ENCODE data around the gene ST3GAL3. TPM values are rescaled to one million over a fixed set of nuclear protein-coding genes. Genes with fewer than 3 reads are reported as not detected.

Gene ST3GAL3
- total RNA-seq = 16.8 and 17.4 TPM in 2 replicates

GRCh38 chr1:43707190-43708001, at the start of gene ST3GAL3:
Gene ST3GAL3, plus strand, starts transcription at chr1:43707536. Its CDS starts 28,727 bp downstream, at chr1:43736263.
- H3K4me3 ChIP-seq (ENCODE audit: low read depth, low read length) = peak within 1 kb of the TSS; percentile 74
- TF ChIP-seq CTCF (IDR thresholded peaks at IDR 0.05; ENCODE audit: insufficient read depth, low read depth, low read length) = no peak
- peak; percentile 90 for DNase-seq (ENCODE audit: low read depth)

GRCh38 chr1:43659212-43660166, 47.8 kb upstream of the ST3GAL3 start:
- no peak for TF ChIP-seq CTCF (IDR thresholded peaks at IDR 0.05; ENCODE audit: insufficient read depth, low read depth, low read length)
- no peak overlapping the region for H3K4me3 ChIP-seq (ENCODE audit: low read depth, low read length)
- DNase-seq (ENCODE audit: low read depth) = no peak

- no peak for DNase-seq (ENCODE audit: low read depth)
- no peak for TF ChIP-seq CTCF (IDR thresholded peaks at IDR 0.05; ENCODE audit: insufficient read depth, low read depth, low read length)
- no peak overlapping the region for H3K4me3 ChIP-seq (ENCODE audit: low read depth, low read length)
These were observed 47.0 kb upstream of the ST3GAL3 start for GRCh38 chr1:43660355-43660754.

GRCh38 chr1:43664369-43664768, 43.0 kb upstream of the ST3GAL3 start:
- no peak for TF ChIP-seq CTCF (IDR thresholded peaks at IDR 0.05; ENCODE audit: insufficient read depth, low read depth, low read length)
- DNase-seq (ENCODE audit: low read depth) = no peak

GRCh38 chr1:43666608-43667007, 40.7 kb upstream of the ST3GAL3 start:
- TF ChIP-seq CTCF (IDR thresholded peaks at IDR 0.05; ENCODE audit: insufficient read depth, low read depth, low read length) = no peak
- DNase-seq (ENCODE audit: low read depth) = no peak
- no peak overlapping the region for H3K4me3 ChIP-seq (ENCODE audit: low read depth, low read length)

More at GRCh38 chr1:43664369-43664768, 43.0 kb upstream of the ST3GAL3 start:
- no peak overlapping the region for H3K4me3 ChIP-seq (ENCODE audit: low read depth, low read length)

GRCh38 chr1:43668956-43669355, 38.4 kb upstream of the ST3GAL3 start:
- DNase-seq (ENCODE audit: low read depth) = no peak

More at GRCh38 chr1:43668956-43669355, 38.4 kb upstream of the ST3GAL3 start:
- H3K4me3 ChIP-seq (ENCODE audit: low read depth, low read length) = no peak overlapping the region
- no peak for TF ChIP-seq CTCF (IDR thresholded peaks at IDR 0.05; ENCODE audit: insufficient read depth, low read depth, low read length)

Measured in fibroblast of villous mesenchyme (primary cell).